HEK293T (cell line): ENCODE data around the gene VSTM2B.

ENCODE experiments used
- FOXA1 ChIP-seq: fragments of 450-650 bp; IDR thresholded peaks from 2 replicates; pipeline ENCODE4 v1.6.1; 2016; ENCODE audit warnings: mild to moderate bottlenecking
- FOXM1 ChIP-seq: fragments of 450-650 bp; IDR thresholded peaks from 2 replicates; pipeline ENCODE4 v1.6.1; 2017; ENCODE audit warnings: mild to moderate bottlenecking, borderline replicate concordance
- HDGF ChIP-seq: fragments of 450-650 bp; IDR thresholded peaks from 2 replicates; pipeline ENCODE4 v1.6.1; 2017; ENCODE audit warnings: antibody characterized with exemption, borderline replicate concordance
- LEF1 ChIP-seq: fragments of 450-650 bp; IDR thresholded peaks from 2 replicates; pipeline ENCODE4 v1.6.1; 2017; ENCODE audit warnings: mild to moderate bottlenecking, borderline replicate concordance
- SP1 ChIP-seq: fragments of 450-650 bp; IDR thresholded peaks from 2 replicates; pipeline ENCODE4 v1.6.1; 2017

DNA sequence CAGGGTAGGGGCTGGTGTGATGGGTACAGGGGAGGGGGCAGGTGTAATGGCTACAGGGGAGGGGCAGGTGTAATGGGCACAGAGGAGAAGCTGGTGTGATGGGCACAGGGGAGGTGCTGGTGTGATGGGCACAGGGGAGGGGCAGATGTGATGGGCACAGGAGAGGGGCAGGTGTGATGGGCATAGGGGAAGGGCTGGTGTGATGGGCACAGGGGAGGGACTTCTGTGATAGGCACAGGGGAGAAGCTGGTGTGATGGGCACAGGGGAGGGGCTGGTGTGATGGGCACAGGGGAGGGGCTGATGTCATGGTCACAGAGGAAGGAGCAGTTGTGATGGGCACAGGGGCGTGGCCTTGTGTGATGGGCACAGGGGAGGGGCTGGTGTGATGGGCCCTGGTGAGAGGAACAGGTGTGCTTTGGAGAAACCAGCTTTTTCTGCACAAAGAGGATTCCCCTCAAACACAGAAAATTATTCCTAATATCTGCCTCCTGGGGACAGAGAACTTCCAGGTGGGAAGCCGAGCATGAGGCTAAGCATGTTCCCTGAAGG is 41.6 kb downstream of the VSTM2B start:
- TF ChIP-seq LEF1 = no peak
- no peak for TF ChIP-seq FOXM1
- no peak for TF ChIP-seq FOXA1
- TF ChIP-seq HDGF = no peak
- no peak for TF ChIP-seq SP1
